Measurements from ENCODE around the gene FAM131C. TPM values are rescaled to one million over a fixed set of nuclear protein-coding genes. Genes with fewer than 3 reads are reported as not detected.

FAM131C gene
- total and polyA plus RNA-seq, 2 experiments from 2014 or later = 0.71 to 1.3 TPM

- TF ChIP-seq, protein P1, sequence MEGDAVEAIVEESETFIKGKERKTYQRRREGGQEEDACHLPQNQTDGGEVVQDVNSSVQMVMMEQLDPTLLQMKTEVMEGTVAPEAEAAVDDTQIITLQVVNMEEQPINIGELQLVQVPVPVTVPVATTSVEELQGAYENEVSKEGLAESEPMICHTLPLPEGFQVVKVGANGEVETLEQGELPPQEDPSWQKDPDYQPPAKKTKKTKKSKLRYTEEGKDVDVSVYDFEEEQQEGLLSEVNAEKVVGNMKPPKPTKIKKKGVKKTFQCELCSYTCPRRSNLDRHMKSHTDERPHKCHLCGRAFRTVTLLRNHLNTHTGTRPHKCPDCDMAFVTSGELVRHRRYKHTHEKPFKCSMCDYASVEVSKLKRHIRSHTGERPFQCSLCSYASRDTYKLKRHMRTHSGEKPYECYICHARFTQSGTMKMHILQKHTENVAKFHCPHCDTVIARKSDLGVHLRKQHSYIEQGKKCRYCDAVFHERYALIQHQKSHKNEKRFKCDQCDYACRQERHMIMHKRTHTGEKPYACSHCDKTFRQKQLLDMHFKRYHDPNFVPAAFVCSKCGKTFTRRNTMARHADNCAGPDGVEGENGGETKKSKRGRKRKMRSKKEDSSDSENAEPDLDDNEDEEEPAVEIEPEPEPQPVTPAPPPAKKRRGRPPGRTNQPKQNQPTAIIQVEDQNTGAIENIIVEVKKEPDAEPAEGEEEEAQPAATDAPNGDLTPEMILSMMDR (conservative IDR thresholded peaks at IDR 0.05; ENCODE audit: low read depth in 2 of 2) = no peak
- TF ChIP-seq JUNB (IDR thresholded peaks at IDR 0.05; ENCODE audit: unreplicated experiment) = no peak
- TF ChIP-seq, protein P2, sequence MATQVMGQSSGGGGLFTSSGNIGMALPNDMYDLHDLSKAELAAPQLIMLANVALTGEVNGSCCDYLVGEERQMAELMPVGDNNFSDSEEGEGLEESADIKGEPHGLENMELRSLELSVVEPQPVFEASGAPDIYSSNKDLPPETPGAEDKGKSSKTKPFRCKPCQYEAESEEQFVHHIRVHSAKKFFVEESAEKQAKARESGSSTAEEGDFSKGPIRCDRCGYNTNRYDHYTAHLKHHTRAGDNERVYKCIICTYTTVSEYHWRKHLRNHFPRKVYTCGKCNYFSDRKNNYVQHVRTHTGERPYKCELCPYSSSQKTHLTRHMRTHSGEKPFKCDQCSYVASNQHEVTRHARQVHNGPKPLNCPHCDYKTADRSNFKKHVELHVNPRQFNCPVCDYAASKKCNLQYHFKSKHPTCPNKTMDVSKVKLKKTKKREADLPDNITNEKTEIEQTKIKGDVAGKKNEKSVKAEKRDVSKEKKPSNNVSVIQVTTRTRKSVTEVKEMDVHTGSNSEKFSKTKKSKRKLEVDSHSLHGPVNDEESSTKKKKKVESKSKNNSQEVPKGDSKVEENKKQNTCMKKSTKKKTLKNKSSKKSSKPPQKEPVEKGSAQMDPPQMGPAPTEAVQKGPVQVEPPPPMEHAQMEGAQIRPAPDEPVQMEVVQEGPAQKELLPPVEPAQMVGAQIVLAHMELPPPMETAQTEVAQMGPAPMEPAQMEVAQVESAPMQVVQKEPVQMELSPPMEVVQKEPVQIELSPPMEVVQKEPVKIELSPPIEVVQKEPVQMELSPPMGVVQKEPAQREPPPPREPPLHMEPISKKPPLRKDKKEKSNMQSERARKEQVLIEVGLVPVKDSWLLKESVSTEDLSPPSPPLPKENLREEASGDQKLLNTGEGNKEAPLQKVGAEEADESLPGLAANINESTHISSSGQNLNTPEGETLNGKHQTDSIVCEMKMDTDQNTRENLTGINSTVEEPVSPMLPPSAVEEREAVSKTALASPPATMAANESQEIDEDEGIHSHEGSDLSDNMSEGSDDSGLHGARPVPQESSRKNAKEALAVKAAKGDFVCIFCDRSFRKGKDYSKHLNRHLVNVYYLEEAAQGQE (IDR thresholded peaks at IDR 0.05; ENCODE audit: unreplicated experiment) = no peak
These were observed 7.1 kb upstream of the FAM131C start (continued) for GRCh38 chr1:16080422-16081150.

DNA sequence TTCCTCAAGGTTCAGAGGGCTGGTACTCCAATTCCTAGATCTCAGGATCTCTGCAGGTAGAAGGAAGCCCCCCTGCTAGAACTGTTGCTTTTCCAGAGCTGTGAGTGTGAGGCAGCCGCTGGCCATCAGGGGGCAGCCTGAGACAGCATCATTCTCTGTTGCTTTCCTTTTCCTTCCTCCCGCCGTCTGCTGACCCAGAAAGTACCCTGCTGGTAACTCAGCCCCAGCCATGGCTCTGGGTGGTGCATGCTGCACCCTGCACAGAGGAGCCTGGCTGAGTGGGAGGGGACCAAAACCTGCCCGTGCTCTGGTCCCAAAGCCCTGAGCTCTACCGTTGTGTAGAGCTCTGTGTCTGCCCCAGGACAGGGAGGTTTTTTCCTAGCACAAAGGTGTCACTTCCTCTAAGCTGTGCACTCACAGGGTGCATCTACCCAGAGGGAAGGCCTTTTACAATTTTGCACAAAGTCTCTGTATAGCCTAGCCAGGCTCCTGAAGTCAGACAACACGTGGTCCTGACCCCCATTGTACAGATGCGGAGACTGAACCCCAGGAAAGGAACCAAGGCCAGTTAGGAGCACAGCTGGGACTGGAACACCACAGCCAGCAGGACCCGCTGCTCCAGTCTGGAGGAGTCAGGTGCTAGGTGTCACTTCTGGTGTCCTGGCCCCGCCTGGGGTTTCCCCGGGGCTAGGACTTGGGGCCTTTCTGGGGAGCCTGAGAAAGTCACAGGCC, 5.6 kb upstream of the FAM131C start:
- no peak overlapping the region for H3K4me2 ChIP-seq
- H3K27me3 ChIP-seq (ENCODE audit: insufficient read depth) = peaks cover 22% of the 10 kb centered on the region
- H3K4me1 ChIP-seq (ENCODE audit: insufficient read depth) = no peaks in the 10 kb centered on the region
- H3F3A ChIP-seq (replicated peaks; ENCODE audit: low read depth) = no peaks in the 10 kb centered on the region
- Mint-ChIP-seq H3K36me3 (ENCODE audit: low read depth) (no peaks in the 10 kb centered on the region), H3K4me3 (no peak overlapping the region), H3K27me3 (ENCODE audit: insufficient read depth, low read depth, poor library complexity) (peaks cover 29% of the 10 kb centered on the region), H3K9me3 (no peaks in the 10 kb centered on the region), H3K4me1 (peaks cover 9% of the 10 kb centered on the region), H3K27ac (no peak overlapping the region; the same call in 1 of the 2 replicates)
- H2AFZ ChIP-seq = peak overlapping the region; percentile 99
- H4K20me1 ChIP-seq (replicated peaks; ENCODE audit: insufficient read depth) = no peaks in the 10 kb centered on the region
- no peaks in the 10 kb centered on the region for H3K79me2 ChIP-seq (replicated peaks; ENCODE audit: insufficient read depth)
- H3K27ac ChIP-seq (ENCODE audit: low read depth) = no peak overlapping the region
- H3K36me3 ChIP-seq (ENCODE audit: insufficient read depth) = no peaks in the 10 kb centered on the region
- H3K4me3 ChIP-seq = no peak overlapping the region
- DNase-seq (ENCODE audit: low spot score) (peak; percentile 88), ATAC-seq (peak; percentile 81)
- H3K9me2 ChIP-seq (ENCODE audit: insufficient read depth) = no peaks in the 10 kb centered on the region
- no peak for TF ChIP-seq ZNF331 (CRISPR knock-in tag; IDR thresholded peaks at IDR 0.05; ENCODE audit: low read depth)
- TF ChIP-seq, protein P1 (conservative IDR thresholded peaks at IDR 0.05; ENCODE audit: low read depth in 2 of 2) = peak; percentile 90 to 97

Measured in GM23338 (cell line).